ENCODE results near the gene CD37. TPM values are rescaled to one million over a fixed set of nuclear protein-coding genes. Genes with fewer than 3 reads are reported as not detected.

CD37 gene
- total and polyA plus RNA-seq, 2 of the 4 experiments (the other 2 are of a cell fraction): not detected

GRCh38 chr19:49309087-49309486, 26.1 kb upstream of the CD37 start:
- no TSS peak for BruUV-seq (replicated peaks)
- H4K91ac ChIP-seq (ENCODE audit: insufficient read depth, low read depth, low read length): no peak overlapping the region
- no peak overlapping the region for H3K23ac ChIP-seq (ENCODE audit: low read depth, low read length)
- H2BK20ac ChIP-seq (ENCODE audit: low read depth, low read length): no peak overlapping the region
- H3K56ac ChIP-seq (ENCODE audit: extremely low read depth, insufficient read depth, low read length): no peak overlapping the region
- no peak overlapping the region for H3K4me2 ChIP-seq (ENCODE audit: low read depth, low read length)
- H3K27ac ChIP-seq (ENCODE audit: insufficient read depth, low read length): no peak overlapping the region
- ChIA-PET POLR2A (ENCODE audit: unreplicated experiment) (no interaction called here), CTCF (no interaction called here)
- H3K9me1 ChIP-seq (ENCODE audit: insufficient read depth, low read length): no peaks in the 10 kb centered on the region
- DNase-seq (no peak), ATAC-seq (ENCODE audit: low read depth) (no peak)
- no peak for TF ChIP-seq NFE2L2 (IDR thresholded peaks at IDR 0.05; ENCODE audit: low read depth, low read length)
- no peak for TF ChIP-seq RAD21 (IDR thresholded peaks at IDR 0.05; ENCODE audit: low read length)
- no peak for TF ChIP-seq CHD1 (IDR thresholded peaks at IDR 0.05; ENCODE audit: low read depth, low read length)
- TF ChIP-seq MAFK (IDR thresholded peaks at IDR 0.05; ENCODE audit: low read depth, low read length): no peak
- no peak for TF ChIP-seq BHLHE40 (IDR thresholded peaks at IDR 0.05; ENCODE audit: low read depth, low read length)
- TF ChIP-seq RCOR1 (IDR thresholded peaks at IDR 0.05; ENCODE audit: insufficient replicate concordance, low read length): no peak
- no peak for TF ChIP-seq MXI1 (IDR thresholded peaks at IDR 0.05; ENCODE audit: borderline replicate concordance, low read depth, low read length)
- TF ChIP-seq RFX5 (IDR thresholded peaks at IDR 0.05; ENCODE audit: low read depth, low read length): no peak
- TF ChIP-seq CEBPB (IDR thresholded peaks at IDR 0.05; ENCODE audit: low read depth, low read length): no peak
- no peak for TF ChIP-seq FOS (IDR thresholded peaks at IDR 0.05; ENCODE audit: low read depth, low read length)
- no peak for TF ChIP-seq CTCF (conservative IDR thresholded peaks at IDR 0.05; ENCODE audit: low read depth, low read length)
- no peak for TF ChIP-seq POLR2A (IDR thresholded peaks at IDR 0.05; ENCODE audit: low read depth, low read length)
- TF ChIP-seq USF2 (IDR thresholded peaks at IDR 0.05; ENCODE audit: low read depth, low read length): no peak
- TF ChIP-seq ELK1 (IDR thresholded peaks at IDR 0.05; ENCODE audit: borderline replicate concordance, low read depth, low read length): no peak
- TF ChIP-seq MAZ (IDR thresholded peaks at IDR 0.05; ENCODE audit: borderline replicate concordance, low read depth, low read length): no peak
- TF ChIP-seq SMC3 (IDR thresholded peaks at IDR 0.05; ENCODE audit: low read depth, low read length): no peak
- no peak overlapping the region for H3K4ac ChIP-seq (ENCODE audit: low read depth, low read length)
- no peak overlapping the region for H2AFZ ChIP-seq (replicated peaks; ENCODE audit: low read length, poor library complexity)
- H3K4me1 ChIP-seq (ENCODE audit: control insufficient read depth, insufficient read depth, low read length): no peaks in the 10 kb centered on the region
- dilution Hi-C loops (cut with HindIII; ENCODE audit: low sequenced_read_pairs, unreplicated experiment) (no loop called here), intact Hi-C loops (cut with micrococcal nuclease) (no loop called here), in situ Hi-C loops (cut with MboI; ENCODE audit: low sequenced_read_pairs) (no loop called here)
- H3K4me3 ChIP-seq (ENCODE audit: insufficient read depth, low read depth, low read length): no peak overlapping the region
- H2BK15ac ChIP-seq (ENCODE audit: low read depth, low read length): no peak overlapping the region
- no peak overlapping the region for H3K18ac ChIP-seq (ENCODE audit: low read depth, low read length)
- no peak overlapping the region for H2BK5ac ChIP-seq (ENCODE audit: low read depth, low read length, poor library complexity, severe bottlenecking)
- no peaks in the 10 kb centered on the region for H3K27me3 ChIP-seq (ENCODE audit: control insufficient read depth, insufficient read depth, low read length)
- no peaks in the 10 kb centered on the region for H4K20me1 ChIP-seq (ENCODE audit: insufficient read depth, low read length)
- no peak overlapping the region for H4K5ac ChIP-seq (ENCODE audit: low read depth, low read length)
- no peaks in the 10 kb centered on the region for H3K9me3 ChIP-seq (ENCODE audit: control insufficient read depth, insufficient read depth, low read length)
- no peak overlapping the region for H2BK120ac ChIP-seq (ENCODE audit: low read depth, low read length)
- H3K79me1 ChIP-seq (ENCODE audit: low read depth in 1 of 2, low read length in 2 of 2): no peaks in the 10 kb centered on the region
- H3K14ac ChIP-seq (replicated peaks; ENCODE audit: low read depth, low read length): no peak overlapping the region
- no peak overlapping the region for H3K9ac ChIP-seq (ENCODE audit: low read depth, low read length)
- WGBS, 2 experiments (ENCODE audit: extremely low coverage in 2 of 2, insufficient read length in 1 of 2): 79% methylated on average over 5 of the region's 6 CpGs; no CpG with 5 or more reads in 1 of the 2 experiments
- no peak overlapping the region for H4K8ac ChIP-seq (ENCODE audit: low read depth in 2 of 2, low read length in 2 of 2)
- no peak overlapping the region for H2AK5ac ChIP-seq (ENCODE audit: low read depth, low read length)
- no peak overlapping the region for H2AK9ac ChIP-seq (replicated peaks; ENCODE audit: low read depth, low read length, poor library complexity)
- peaks cover 15% of the 10 kb centered on the region for H3K36me3 ChIP-seq (ENCODE audit: control insufficient read depth, insufficient read depth, low read length)
